H1 (cell line): Measurements from ENCODE around the gene SYPL1. TPM values are rescaled to one million over a fixed set of nuclear protein-coding genes. Genes with fewer than 3 reads are reported as not detected.

ENCODE experiments used
- SP2 ChIP-seq: IDR thresholded peaks from 2 replicates; pipeline ENCODE4 v1.6.1; 2012; ENCODE audit warnings: mild to moderate bottlenecking, low read length, inconsistent platforms
- TBP ChIP-seq: IDR thresholded peaks from 2 replicates; pipeline ENCODE4 v1.6.1; 2011; ENCODE audit warnings: low read depth, low read length, improper control_type of control experiment
- polyA plus RNA-seq, 7 experiments: library from polyadenylated mRNA; depleted of rRNA in 3 of 7; stranded (reverse) in 5 of 7; unstranded in 2 of 7; fragments of >200 nt in 5 of 7; fragments of 200-250 nt in 2 of 7; gene quantifications; 1 replicate in 5 of 7; 2 replicates in 1 of 7; 4 replicates in 1 of 7; pipeline versions ENCODE4 v1.2.1 to v1.2.3, GENCODE V29; 2011 to 2013; ENCODE audit warnings: missing spikeins in 2 of 7, mixed read lengths in 2 of 7
- total RNA-seq: library from RNA; stranded (reverse); fragmentation: NEBNext Ultra II Directional; extraction: Animal tissue kit (Norgen Biotek cat#: 25700); gene quantifications from 2 replicates; pipeline ENCODE4 v1.2.1, GENCODE V29; 2021

The SYPL1 gene
- total and polyA plus RNA-seq, 2 of the 8 experiments (the other 6 are each of a cell fraction or from before 2014, with no cell fraction given): 44.9 to 57.7 TPM

DNA sequence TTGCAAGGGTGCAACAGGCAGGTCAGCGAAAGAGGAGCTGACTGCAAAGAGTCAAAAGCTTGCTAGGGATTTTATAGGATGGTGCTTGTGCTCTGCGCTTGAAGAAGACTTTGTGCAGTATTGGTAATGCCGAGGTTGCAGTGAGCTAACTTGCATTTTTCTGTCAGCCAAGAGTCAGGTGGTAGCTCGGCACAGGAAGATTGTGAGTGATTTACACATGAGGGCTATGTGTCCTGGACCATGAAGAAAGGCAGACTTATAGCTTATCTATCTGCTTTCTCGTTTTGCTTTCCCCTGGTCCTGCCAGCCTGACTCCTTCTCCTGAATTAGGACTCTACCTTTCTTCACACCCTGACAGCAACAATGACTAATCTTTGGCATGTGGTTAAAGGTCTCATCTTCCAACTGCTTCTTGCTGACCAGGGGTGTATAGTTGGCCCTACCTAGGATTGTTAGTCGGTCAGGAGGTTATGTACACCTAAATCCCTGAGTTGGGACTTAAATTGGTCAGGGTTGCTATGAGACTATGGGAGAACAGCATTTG, 4.1 kb upstream of the SYPL1 start (continued):
- TF ChIP-seq TBP (no peak), SP2 (no peak)
- TF ChIP-seq, all 59 proteins: peak for 0
